AG10803 (cell line): ENCODE results near the gene MINAR1.

Experiments used
- DNase-seq: peaks from one replicate; pipeline ENCODE4 v3.0.0; 2010; ENCODE audit warnings: low read depth
- H3K4me3 ChIP-seq: 2 replicates; pipeline ENCODE4 v1.5.1; 2011; ENCODE audit warnings: mild to moderate bottlenecking, low read length, control low read depth
- TF ChIP-seq, protein P1 (sequence below): conservative IDR thresholded peaks from 2 replicates; pipeline ENCODE4 v1.5.1; 2011; ENCODE audit warnings: mild to moderate bottlenecking, low read length, control low read depth, inconsistent platforms

The MINAR1 gene

GRCh38 chr15:79481793-79482192, 49.7 kb downstream of the MINAR1 start:
- no peak overlapping the region for H3K4me3 ChIP-seq
- DNase-seq, result no peak
- TF ChIP-seq, protein P1, sequence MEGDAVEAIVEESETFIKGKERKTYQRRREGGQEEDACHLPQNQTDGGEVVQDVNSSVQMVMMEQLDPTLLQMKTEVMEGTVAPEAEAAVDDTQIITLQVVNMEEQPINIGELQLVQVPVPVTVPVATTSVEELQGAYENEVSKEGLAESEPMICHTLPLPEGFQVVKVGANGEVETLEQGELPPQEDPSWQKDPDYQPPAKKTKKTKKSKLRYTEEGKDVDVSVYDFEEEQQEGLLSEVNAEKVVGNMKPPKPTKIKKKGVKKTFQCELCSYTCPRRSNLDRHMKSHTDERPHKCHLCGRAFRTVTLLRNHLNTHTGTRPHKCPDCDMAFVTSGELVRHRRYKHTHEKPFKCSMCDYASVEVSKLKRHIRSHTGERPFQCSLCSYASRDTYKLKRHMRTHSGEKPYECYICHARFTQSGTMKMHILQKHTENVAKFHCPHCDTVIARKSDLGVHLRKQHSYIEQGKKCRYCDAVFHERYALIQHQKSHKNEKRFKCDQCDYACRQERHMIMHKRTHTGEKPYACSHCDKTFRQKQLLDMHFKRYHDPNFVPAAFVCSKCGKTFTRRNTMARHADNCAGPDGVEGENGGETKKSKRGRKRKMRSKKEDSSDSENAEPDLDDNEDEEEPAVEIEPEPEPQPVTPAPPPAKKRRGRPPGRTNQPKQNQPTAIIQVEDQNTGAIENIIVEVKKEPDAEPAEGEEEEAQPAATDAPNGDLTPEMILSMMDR, result no peak
